Liver (tissue), 3 donors: Measurements from ENCODE around the gene IGHMBP2.

ENCODE experiments used
- CTCF ChIP-seq: fragments of 150-350 bp; IDR thresholded peaks from 2 replicates; pipeline ENCODE4 v1.5.1; 2017; ENCODE audit warnings: improper control_type of control experiment, low read depth, low read length; ENCODE audit not compliant: missing input control
- GABPA ChIP-seq, 2 donors: IDR thresholded peaks in 1 of 2; conservative IDR thresholded peaks in 1 of 2; 2 replicates each; pipeline ENCODE4 v1.6.1; 2016; ENCODE audit warnings: antibody characterized with exemption in 2 of 2, mild to moderate bottlenecking in 1 of 2, moderate library complexity in 1 of 2
- HNF4A ChIP-seq, 2 donors: conservative IDR thresholded peaks; 2 replicates each; pipeline ENCODE4 v1.6.1; 2016; ENCODE audit warnings: antibody characterized with exemption in 2 of 2, mild to moderate bottlenecking in 2 of 2
- HNF4G ChIP-seq: IDR thresholded peaks from 2 replicates; pipeline ENCODE4 v1.6.1; 2016; ENCODE audit warnings: antibody characterized with exemption
- JUND ChIP-seq, 2 donors: IDR thresholded peaks; 2 replicates each; pipeline ENCODE4 v1.6.1; 2016; ENCODE audit warnings: antibody characterized with exemption in 2 of 2
- NR2F2 ChIP-seq: IDR thresholded peaks from 2 replicates; pipeline ENCODE4 v1.6.1; 2016; ENCODE audit warnings: antibody characterized with exemption
- TAF1 ChIP-seq: conservative IDR thresholded peaks from 2 replicates; pipeline ENCODE4 v1.6.1; 2016; ENCODE audit warnings: antibody characterized with exemption, mild to moderate bottlenecking
- YY1 ChIP-seq: IDR thresholded peaks from 2 replicates; pipeline ENCODE4 v1.6.1; 2016; ENCODE audit warnings: antibody characterized with exemption, mild to moderate bottlenecking
- donor health status: healthy.
- donor health status: healthy.

- no peak for TF ChIP-seq CTCF
- no peak for TF ChIP-seq GABPA (IDR thresholded peaks at IDR 0.05 in 1 of 2, conservative IDR thresholded peaks at IDR 0.05 in 1 of 2)
- no peak for TF ChIP-seq JUND (IDR thresholded peaks at IDR 0.05)
- TF ChIP-seq TAF1: no peak
- TF ChIP-seq YY1: no peak
- no peak for TF ChIP-seq HNF4A (conservative IDR thresholded peaks at IDR 0.05)
- no peak for TF ChIP-seq NR2F2
- TF ChIP-seq HNF4G: no peak
Measured at GRCh38 chr11:68968306-68969250, 64.9 kb downstream of the IGHMBP2 start.
